ENCODE data around the gene DGKH. TPM values are rescaled to one million over a fixed set of nuclear protein-coding genes. Genes with fewer than 3 reads are reported as not detected.

Gene DGKH
- total RNA-seq, 1 donor from 2014 or later: 2.2 TPM

DNA sequence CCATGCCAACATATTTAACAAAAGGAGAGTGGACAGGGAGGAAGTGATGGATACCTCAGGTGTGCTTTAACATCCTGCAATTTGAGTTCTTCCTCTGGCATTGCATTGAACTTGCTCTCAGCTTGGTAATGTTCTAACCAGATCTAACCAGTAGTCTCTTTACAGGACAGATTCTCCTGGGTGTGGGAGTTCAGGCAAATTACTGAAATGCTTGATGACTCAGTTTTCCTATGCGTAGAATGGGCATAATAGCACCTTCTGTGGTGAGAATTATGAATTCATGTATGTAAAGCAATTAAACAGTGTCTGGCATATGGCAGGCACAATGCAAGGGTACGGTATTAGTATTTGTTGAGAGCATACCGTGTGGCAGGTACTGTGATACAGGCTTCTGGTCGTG lies 227.1 kb downstream of the DGKH start:
- POLR2A ChIA-PET: interaction anchor here (0.9 to 1.5 kb wide), 6 partner anchors 11 to 1297 kb away, joined by 3 to 5 read pairs (median 3); partner anchors contain the start of gene EPSTI1
- ATAC-seq (ENCODE audit: low read depth) (no peak), DNase-seq (no peak)
- H3K27me3 Mint-ChIP-seq: no peaks in the 10 kb centered on the region
- H3K4me3 Mint-ChIP-seq: peak overlapping the region; percentile 64
- H3K4me1 Mint-ChIP-seq: peaks cover 54% of the 10 kb centered on the region
- peak overlapping the region; percentile 94 for H3K27ac Mint-ChIP-seq
- TF ChIP-seq, protein P1, sequence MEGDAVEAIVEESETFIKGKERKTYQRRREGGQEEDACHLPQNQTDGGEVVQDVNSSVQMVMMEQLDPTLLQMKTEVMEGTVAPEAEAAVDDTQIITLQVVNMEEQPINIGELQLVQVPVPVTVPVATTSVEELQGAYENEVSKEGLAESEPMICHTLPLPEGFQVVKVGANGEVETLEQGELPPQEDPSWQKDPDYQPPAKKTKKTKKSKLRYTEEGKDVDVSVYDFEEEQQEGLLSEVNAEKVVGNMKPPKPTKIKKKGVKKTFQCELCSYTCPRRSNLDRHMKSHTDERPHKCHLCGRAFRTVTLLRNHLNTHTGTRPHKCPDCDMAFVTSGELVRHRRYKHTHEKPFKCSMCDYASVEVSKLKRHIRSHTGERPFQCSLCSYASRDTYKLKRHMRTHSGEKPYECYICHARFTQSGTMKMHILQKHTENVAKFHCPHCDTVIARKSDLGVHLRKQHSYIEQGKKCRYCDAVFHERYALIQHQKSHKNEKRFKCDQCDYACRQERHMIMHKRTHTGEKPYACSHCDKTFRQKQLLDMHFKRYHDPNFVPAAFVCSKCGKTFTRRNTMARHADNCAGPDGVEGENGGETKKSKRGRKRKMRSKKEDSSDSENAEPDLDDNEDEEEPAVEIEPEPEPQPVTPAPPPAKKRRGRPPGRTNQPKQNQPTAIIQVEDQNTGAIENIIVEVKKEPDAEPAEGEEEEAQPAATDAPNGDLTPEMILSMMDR (IDR thresholded peaks at IDR 0.05): no peak
- intact Hi-C loops (cut with micrococcal nuclease): loop anchor here (1.0 to 10.0 kb wide), 5 partner anchors 37 to 1999 kb away; partner anchors contain the start of gene ELF1
- CTCF ChIA-PET: no interaction called here
- H3K9me3 Mint-ChIP-seq: peaks cover 5% of the 10 kb centered on the region
- H3K36me3 Mint-ChIP-seq (ENCODE audit: low read depth): peaks cover 14% of the 10 kb centered on the region

DNA sequence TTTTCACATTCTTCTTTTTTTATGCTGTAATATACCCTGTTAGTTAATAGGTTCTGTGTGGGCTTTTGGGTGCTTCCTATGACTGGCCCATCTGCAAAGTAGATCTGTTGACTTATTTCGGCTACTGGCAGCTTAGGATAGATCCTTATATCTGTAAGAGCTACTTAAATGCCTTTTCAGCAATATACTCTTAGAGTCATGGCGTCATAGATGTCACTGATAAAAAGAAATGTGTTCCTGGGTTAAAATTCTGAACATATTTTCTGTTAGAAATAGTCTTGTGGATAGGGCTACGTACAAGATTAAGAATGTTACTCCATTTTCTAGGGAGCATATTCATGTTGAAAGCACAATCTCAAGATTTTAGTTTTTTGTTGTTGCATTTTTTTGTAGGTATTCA lies 228.2 kb downstream of the DGKH start:
- TF ChIP-seq, protein P1 (IDR thresholded peaks at IDR 0.05): no peak
- intact Hi-C loops (cut with micrococcal nuclease): loop anchor here (5.0 to 10.0 kb wide), 4 partner anchors 36 to 1998 kb away; partner anchors contain the start of gene ELF1
- H3K9me3 Mint-ChIP-seq: peaks cover 5% of the 10 kb centered on the region
- no peak overlapping the region for H3K4me3 Mint-ChIP-seq
- peaks cover 11% of the 10 kb centered on the region for H3K36me3 Mint-ChIP-seq (ENCODE audit: low read depth)
- POLR2A ChIA-PET: no interaction called here
- H3K4me1 Mint-ChIP-seq: peaks cover 42% of the 10 kb centered on the region
- no peaks in the 10 kb centered on the region for H3K27me3 Mint-ChIP-seq
- peak overlapping the region; percentile 51 for H3K27ac Mint-ChIP-seq
- ATAC-seq (ENCODE audit: low read depth) (no peak), DNase-seq (no peak)
- CTCF ChIA-PET: no interaction called here

DNA sequence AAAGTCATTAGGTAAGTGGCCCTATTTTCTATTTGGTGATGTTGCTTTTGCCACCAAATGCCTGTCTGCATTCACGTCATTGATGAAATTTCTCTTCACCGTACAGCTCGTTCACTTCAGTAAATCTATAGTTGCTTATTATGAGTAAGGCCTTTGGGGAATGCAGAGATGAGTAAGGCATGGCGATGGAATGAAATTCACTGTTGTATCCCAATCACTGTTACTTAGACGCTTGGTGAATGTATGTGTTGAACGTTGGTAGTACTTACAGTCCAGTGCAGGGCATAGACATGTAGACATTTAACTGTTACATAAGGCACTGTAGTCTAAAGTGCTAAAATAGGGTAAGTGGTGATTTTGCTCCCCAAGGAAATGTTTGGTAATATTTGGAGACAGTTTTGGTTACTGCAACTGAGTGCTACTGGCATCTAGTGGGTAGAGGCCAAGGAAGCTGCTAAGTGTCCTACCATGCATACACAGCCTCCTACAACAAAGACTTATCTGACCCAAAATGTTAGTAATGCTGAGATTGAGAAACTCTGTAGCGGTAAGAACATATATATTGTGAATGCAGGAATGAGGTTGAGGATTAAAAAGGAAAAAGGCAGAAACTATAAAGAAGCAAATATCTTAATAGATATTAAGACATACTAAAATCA lies 229.3 kb downstream of the DGKH start:
- Mint-ChIP-seq H3K4me1 (peaks cover 43% of the 10 kb centered on the region), H3K27me3 (no peaks in the 10 kb centered on the region), H3K27ac (peak overlapping the region; percentile 24), H3K9me3 (peaks cover 5% of the 10 kb centered on the region), H3K36me3 (ENCODE audit: low read depth) (peaks cover 8% of the 10 kb centered on the region), H3K4me3 (peak overlapping the region; percentile 8)
- intact Hi-C loops (cut with micrococcal nuclease): loop anchor here (5.0 to 10.0 kb wide), 4 partner anchors 35 to 1997 kb away; partner anchors contain the start of gene ELF1
- TF ChIP-seq, protein P1 (IDR thresholded peaks at IDR 0.05): no peak
- DNase-seq: no peak
- CTCF ChIA-PET: no interaction called here
- POLR2A ChIA-PET: interaction anchor here (1.1 kb wide), 1 partner anchor 100 kb away, joined by 3 read pairs; no protein-coding TSS in a partner anchor
- ATAC-seq (ENCODE audit: low read depth): no peak

DNA sequence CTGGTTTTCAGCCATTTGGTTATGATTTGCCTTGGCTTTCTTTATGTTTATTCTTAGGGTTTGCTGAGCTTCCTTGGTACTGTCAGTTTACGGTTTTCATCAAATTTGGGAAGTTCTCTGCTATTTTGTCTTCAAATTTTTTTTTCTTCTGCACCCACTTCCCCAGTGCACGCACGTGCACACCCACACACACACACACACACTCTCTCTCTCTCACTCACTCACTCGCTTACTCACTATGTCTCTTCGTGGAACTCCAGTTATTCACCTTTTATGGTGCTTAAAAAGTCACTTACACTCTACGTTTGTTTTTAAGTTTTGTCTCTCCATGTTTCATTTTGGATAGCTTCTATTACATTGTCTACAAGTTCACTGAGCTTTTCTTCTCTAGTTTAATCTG lies 230.6 kb downstream of the DGKH start:
- H3K4me1 Mint-ChIP-seq: peaks cover 44% of the 10 kb centered on the region
- TF ChIP-seq, protein P1 (IDR thresholded peaks at IDR 0.05): no peak
- H3K4me3 Mint-ChIP-seq: no peak overlapping the region
- H3K27ac Mint-ChIP-seq: no peak overlapping the region
- ChIA-PET POLR2A (no interaction called here), CTCF (no interaction called here)
- ATAC-seq (ENCODE audit: low read depth): no peak
- DNase-seq: no peak
- no peaks in the 10 kb centered on the region for H3K27me3 Mint-ChIP-seq
- intact Hi-C loops (cut with micrococcal nuclease): loop anchor here (5.0 to 10.0 kb wide), 4 partner anchors 33 to 1996 kb away; partner anchors contain the start of gene ELF1
- peaks cover 14% of the 10 kb centered on the region for H3K36me3 Mint-ChIP-seq (ENCODE audit: low read depth)
- peaks cover 5% of the 10 kb centered on the region for H3K9me3 Mint-ChIP-seq

DNA sequence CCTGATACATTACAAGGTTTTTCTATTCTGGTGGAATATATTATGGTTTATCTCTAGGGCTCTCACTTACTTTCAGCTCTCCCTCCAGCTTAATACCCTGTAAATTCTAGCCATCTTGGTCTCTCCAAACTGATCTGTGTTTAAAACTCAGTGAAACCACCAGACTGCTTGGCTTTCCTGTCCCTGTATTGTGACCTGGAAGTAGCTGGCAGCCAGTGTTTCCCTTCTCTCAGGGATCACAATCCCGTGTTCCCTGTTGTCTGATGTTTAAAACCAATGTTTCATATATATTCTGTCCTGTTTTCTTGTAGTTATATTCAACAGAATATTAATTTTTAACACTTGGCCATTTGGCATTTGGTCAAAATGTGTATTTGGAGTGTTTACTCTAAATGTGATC lies 231.5 kb downstream of the DGKH start:
- no peak for DNase-seq
- Mint-ChIP-seq H3K4me1 (peaks cover 39% of the 10 kb centered on the region), H3K9me3 (peaks cover 5% of the 10 kb centered on the region), H3K27ac (no peak overlapping the region), H3K4me3 (no peak overlapping the region), H3K36me3 (ENCODE audit: low read depth) (peaks cover 17% of the 10 kb centered on the region), H3K27me3 (no peaks in the 10 kb centered on the region)
- ChIA-PET CTCF (interaction anchor here (0.7 kb wide), 1 partner anchor 39 kb away, joined by 3 read pairs; no protein-coding TSS in a partner anchor), POLR2A (interaction anchor here (1.1 kb wide), 1 partner anchor 8 kb away, joined by 3 read pairs; the partner anchor contains the start of gene AKAP11)
- no peak for ATAC-seq (ENCODE audit: low read depth)
- intact Hi-C loops (cut with micrococcal nuclease): loop anchor here (5.0 to 10.0 kb wide), 4 partner anchors 32 to 1995 kb away; partner anchors contain the start of gene ELF1
- TF ChIP-seq, protein P1 (IDR thresholded peaks at IDR 0.05): no peak

Measured in activated B cell treated with CpG ODN at 0.5 μM for 24 hours (primary cell).